T follicular helper cell (primary cell): Measurements from ENCODE around the gene GBX1.

Experiments
- DNase-seq: peaks from one replicate; pipeline ENCODE4 v3.0.0-alpha.2; 2020; ENCODE audit warnings: low read depth

GBX1 gene

DNA sequence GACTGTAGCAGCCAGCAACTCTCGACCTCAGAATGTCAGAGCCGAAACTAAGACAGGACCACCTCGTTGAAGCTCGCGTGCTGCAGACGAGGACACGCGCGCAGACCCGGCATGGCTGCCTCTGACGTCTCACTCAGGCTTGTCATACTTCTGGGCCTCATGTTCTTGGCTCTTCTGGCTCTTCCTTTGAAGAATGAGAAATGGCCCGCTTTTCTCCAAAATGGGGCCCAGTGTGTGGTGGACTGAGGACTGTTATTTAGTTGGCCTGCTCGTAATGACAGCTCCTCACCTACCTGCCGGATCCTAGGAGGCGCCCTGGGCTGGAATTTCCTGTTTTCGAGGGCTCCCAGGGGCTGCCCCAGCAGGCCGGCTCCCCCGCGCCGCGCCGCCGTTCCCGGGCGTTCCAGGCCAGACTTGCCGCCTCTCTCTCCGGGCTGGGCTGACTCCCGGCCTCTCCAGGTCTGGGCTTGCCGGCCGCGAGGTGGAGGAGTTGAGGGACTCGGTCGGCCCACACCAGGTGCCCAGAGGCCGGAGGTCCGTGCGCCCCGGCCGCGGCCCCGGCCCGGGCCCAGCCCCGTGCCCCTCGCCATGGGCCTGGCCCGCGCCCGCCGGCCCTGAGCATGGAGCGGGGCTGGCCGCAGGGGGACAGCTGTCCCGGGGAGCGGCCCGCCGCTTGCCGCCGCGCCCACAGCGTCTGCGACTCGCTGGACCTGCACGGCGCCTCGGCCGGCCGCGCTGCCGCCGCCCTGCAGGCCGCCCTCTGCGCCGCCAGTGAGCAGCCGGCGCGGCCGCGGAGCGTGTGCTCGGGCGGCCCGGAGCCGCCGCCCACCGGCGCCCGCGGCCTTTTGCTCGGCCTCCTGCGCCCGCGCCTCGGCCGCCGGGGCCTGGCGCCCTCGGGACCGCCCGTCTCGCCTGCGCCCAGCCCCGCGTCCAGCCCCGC is 53.1 kb downstream of the GBX1 start:
- DNase-seq, result no peak

GRCh38 chr7:151113344-151114150 is 53.9 kb downstream of the GBX1 start:
- no peak for DNase-seq

DNA sequence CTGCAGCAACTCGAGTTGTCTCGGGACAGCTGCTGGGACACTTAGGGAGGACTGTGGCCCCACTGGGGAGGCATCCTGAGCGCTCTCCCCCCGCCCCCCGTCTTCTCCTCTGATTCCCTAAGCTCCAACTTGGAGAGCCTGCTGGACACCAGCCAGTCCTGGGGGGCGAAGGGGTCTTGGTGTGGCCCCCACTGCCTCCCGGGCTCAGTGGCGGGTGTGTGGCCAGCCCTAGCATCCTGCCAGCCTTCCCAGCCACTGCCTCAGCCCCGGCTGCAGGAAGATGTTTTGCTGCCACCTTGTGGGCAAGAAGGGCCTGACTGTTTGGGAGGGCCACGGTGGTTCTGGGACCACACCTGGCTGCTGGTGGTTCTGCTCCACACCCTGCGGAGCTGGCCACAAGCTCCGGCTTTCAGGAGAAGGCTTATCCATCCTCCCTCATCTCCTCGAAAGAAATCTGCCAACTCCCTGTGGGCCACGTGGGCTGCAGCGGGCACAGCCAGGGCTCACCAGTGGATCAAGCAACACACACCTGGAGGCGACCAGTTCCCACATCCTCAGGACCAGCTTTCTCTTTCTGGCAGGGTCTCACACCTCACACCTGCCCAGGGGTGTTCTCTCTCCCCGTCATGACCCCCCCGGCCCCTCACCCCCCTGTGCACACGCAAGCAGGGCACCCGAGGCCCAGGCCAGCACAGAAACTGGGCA is 56.4 kb downstream of the GBX1 start:
- DNase-seq, result peak; percentile 69

- DNase-seq, result no peak
These were observed 57.1 kb downstream of the GBX1 start for GRCh38 chr7:151110236-151110940.

DNA sequence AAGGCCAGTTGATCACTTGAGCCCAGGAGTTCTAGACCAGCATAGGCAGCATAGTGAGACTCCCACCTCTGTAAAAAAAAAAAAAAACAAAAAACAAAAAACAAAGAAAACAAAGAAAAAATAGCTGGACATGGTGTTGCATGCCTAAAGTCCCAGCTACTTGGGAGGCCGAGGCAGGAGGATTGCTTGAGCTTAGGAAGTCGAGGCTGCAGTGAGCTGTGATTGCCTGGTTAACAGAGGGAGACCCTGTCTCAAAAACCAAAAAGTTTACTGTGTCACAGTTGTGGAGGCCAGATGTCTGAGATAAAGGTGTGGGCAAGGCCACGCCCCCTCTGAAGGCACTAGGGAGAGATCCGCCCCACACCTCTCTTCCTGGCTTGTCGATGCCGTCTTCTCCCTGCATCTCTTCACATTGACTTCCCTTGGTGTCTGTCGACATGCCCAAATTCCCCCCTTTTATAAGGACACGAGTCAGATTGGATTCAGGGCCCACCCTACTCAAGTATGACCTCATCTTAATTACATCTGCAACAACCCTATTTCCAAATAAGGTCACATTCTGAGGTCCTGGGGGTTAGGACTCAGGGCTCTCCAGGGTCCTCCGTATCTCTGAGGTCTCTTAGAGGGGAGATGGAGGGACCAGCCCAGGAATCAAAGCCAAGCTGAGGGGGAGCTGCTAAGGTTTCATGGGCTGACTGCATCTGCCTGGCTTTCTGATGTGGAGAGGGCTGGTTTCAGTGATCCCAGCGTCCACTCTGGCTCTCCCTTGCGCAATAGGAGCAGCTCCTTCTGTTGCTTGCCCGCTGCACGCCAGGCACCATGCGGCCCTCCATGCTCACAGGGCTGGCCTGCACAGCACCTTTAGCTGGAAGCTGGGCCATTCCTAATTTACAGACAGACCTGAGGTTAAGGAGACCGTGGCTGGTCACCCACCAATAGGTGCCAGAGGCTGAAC is 58.1 kb downstream of the GBX1 start:
- no peak for DNase-seq

- no peak for DNase-seq
These were observed 59.6 kb downstream of the GBX1 start for GRCh38 chr7:151107882-151108281.

- DNase-seq, result no peak
These were observed 62.9 kb downstream of the GBX1 start for GRCh38 chr7:151104411-151105235.

DNA sequence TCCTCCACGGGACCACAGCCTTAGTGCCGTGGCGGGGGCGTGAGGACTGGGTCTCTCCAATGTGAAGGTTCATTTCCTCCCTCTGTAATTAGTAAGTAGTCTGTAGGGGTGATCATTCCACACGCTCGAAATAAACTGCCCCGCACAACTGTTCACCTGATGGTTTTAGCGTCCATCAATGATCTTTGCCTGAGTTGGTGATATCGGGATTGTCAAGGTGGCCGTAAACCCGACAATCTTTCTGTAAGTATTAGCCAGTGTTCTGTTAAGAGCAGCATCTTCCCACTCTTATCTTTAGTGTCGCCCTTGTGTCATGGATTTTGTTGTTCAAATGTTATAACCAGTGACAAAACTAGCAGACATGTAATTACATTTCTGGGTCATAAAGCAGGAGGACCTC is 63.5 kb downstream of the GBX1 start:
- DNase-seq, result no peak

- DNase-seq, result no peak
These were observed 64.5 kb downstream of the GBX1 start for GRCh38 chr7:151102991-151103390.

GRCh38 chr7:151101621-151102396 is 65.7 kb downstream of the GBX1 start:
- no peak for DNase-seq

DNA sequence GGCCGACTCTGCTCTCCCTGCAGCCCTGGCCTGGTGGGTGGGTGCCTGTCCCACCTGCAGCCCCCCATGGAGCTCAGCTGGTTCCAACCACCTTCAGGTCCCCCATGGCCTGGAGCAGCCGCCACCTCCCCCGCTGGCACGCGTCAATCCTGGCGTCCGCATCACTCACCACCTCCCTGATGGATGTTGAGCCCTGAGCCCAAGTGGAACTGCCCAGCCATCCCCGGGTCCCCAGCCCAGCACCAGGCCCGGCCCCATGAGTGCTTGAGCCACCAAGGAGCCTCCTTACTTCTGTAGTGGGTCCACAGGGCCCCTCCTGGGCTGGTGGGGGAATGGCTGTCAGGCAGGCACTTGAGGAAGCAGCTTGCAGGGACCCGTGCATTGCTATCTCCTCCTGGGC is 66.6 kb downstream of the GBX1 start:
- no peak for DNase-seq

DNA sequence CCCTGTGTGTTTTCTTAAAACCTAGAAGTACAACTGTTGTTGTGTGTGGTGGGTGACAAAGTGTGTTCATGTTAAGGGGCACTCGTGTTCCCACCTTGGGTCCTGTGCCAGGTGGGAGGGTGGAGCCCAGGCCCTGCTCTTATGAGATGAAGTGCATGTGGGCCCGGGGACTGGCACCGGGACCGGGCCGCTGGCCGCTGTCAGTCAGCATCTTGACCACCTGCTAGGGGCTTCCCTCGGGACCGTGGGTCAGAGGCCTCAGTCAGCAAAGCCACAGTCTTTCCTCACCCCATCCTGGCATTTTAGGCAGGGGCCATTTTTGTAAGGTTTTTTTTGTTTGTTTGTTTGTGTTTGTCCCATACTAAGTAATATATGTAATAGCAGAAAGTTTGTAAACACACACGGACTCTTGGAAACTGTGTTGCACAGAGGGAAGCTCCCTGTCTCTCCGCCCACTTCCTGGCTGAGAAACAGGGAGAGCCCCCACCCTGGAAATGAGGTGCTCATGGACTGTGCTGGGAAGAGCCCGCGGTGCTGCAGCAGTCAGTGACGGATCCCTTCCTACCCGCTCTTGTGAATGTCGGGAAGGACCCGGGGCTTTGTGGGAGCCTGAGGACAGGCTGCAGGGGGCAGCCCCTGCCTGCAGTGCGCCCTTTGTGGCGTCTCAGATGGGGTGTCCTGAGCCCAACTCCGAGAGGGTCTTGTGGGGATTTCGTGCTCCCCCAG is 67.8 kb downstream of the GBX1 start:
- DNase-seq, result no peak
